Measurements from ENCODE around the gene LIN54.

DNA sequence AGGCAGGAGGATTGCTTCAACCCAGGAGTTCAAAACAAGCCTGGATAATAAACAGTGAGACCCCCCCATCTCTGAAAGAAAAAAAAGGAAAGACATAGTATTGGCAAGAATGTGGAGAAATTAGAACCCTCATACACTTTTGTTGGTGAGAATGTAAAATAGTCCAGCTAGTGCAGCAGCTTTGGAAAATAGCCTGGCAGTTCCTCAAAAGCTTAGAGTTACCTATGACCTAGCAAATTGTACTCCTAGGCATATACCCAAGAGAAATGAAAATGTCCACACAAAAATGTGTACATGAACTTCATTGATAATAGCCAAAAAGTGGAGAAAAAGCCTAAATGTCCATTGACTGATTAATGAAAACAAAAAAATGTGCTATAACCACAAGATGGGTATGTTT, 88.8 kb downstream of the LIN54 start:
- no peak for TF ChIP-seq POLR2A (IDR thresholded peaks at IDR 0.05)
- TF ChIP-seq, protein P1, sequence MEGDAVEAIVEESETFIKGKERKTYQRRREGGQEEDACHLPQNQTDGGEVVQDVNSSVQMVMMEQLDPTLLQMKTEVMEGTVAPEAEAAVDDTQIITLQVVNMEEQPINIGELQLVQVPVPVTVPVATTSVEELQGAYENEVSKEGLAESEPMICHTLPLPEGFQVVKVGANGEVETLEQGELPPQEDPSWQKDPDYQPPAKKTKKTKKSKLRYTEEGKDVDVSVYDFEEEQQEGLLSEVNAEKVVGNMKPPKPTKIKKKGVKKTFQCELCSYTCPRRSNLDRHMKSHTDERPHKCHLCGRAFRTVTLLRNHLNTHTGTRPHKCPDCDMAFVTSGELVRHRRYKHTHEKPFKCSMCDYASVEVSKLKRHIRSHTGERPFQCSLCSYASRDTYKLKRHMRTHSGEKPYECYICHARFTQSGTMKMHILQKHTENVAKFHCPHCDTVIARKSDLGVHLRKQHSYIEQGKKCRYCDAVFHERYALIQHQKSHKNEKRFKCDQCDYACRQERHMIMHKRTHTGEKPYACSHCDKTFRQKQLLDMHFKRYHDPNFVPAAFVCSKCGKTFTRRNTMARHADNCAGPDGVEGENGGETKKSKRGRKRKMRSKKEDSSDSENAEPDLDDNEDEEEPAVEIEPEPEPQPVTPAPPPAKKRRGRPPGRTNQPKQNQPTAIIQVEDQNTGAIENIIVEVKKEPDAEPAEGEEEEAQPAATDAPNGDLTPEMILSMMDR (IDR thresholded peaks at IDR 0.05) = no peak

All from testis (tissue), 2 donors.